GM12874 (cell line): ENCODE measurements around the gene ACO2.

ENCODE experiments used
- CTCF ChIP-seq: IDR thresholded peaks from 2 replicates; pipeline ENCODE4 v1.5.1; 2011; ENCODE audit warnings: low read depth, mild to moderate bottlenecking, control low read depth, low read length, moderate library complexity; ENCODE audit not compliant: insufficient read depth

The ACO2 gene

GRCh38 chr22:41524809-41525449 lies 56.0 kb downstream of the ACO2 start:
- TF ChIP-seq CTCF = no peak

- TF ChIP-seq CTCF = no peak
Measured at GRCh38 chr22:41525450-41526225, 56.7 kb downstream of the ACO2 start.

- TF ChIP-seq CTCF = no peak
Measured at GRCh38 chr22:41526226-41526829, 57.4 kb downstream of the ACO2 start.

GRCh38 chr22:41526830-41527799 lies 58.2 kb downstream of the ACO2 start:
- TF ChIP-seq CTCF = peak; percentile 95

- no peak for TF ChIP-seq CTCF
Measured at GRCh38 chr22:41528132-41528766, 59.3 kb downstream of the ACO2 start.

- TF ChIP-seq CTCF = no peak
Measured at GRCh38 chr22:41528938-41529561, 60.1 kb downstream of the ACO2 start.
